ENCODE measurements around the gene DNAJC8. TPM values are rescaled to one million over a fixed set of nuclear protein-coding genes. Genes with fewer than 3 reads are reported as not detected.

DNAJC8 gene
- total RNA-seq, 3 donors from 2014 or later (not counting 1 experiment from before 2014, with no cell fraction given) = 85.3 to 85.9 (median 85.4) TPM

GRCh38 chr1:28156821-28157220 lies 76.0 kb downstream of the DNAJC8 start:
- intact Hi-C loops (cut with micrococcal nuclease) = no loop called here
- ATAC-seq (peak in 1 of 3 donors; percentile 46), DNase-seq (no peak)
- no peak overlapping the region for H3K4me3 ChIP-seq (ENCODE audit: low read length)
- Mint-ChIP-seq H3K27me3 (ENCODE audit: low read depth in 2 of 2) (peaks cover 0 to 2% of the 10 kb centered on the region in 2 donors), H3K36me3 (no peaks in the 10 kb centered on the region), H3K4me1 (peaks cover 0 to 21% of the 10 kb centered on the region in 2 donors), H3K4me3 (no peak overlapping the region), H3K27ac (no peak overlapping the region), H3K9me3 (no peaks in the 10 kb centered on the region)
- TF ChIP-seq CTCF (IDR thresholded peaks at IDR 0.05) = no peak
- no peaks in the 10 kb centered on the region for H3K27me3 ChIP-seq (ENCODE audit: control insufficient read depth, insufficient read depth, low read length)
- H3K4me1 ChIP-seq (ENCODE audit: control insufficient read depth, insufficient read depth, low read length) = peaks cover 12% of the 10 kb centered on the region
- no peak overlapping the region for H3K27ac ChIP-seq (ENCODE audit: low read length)
- H3K9me3 ChIP-seq (ENCODE audit: control insufficient read depth, insufficient read depth, low read length) = no peaks in the 10 kb centered on the region
- 78% methylated on average over 4 of the region's 4 CpGs for WGBS (ENCODE audit: insufficient coverage)
- no peaks in the 10 kb centered on the region for H3K36me3 ChIP-seq (ENCODE audit: control insufficient read depth, insufficient read depth, low read length)

GRCh38 chr1:28155628-28156027 lies 77.2 kb downstream of the DNAJC8 start:
- no peaks in the 10 kb centered on the region for H3K36me3 ChIP-seq (ENCODE audit: control insufficient read depth, insufficient read depth, low read length)
- intact Hi-C loops (cut with micrococcal nuclease) = no loop called here
- Mint-ChIP-seq H3K9me3 (no peaks in the 10 kb centered on the region), H3K27me3 (ENCODE audit: low read depth in 2 of 2) (peaks cover 0 to 2% of the 10 kb centered on the region in 2 donors), H3K27ac (no peak overlapping the region), H3K4me3 (no peak overlapping the region), H3K36me3 (no peaks in the 10 kb centered on the region), H3K4me1 (peaks cover 0 to 15% of the 10 kb centered on the region in 2 donors)
- H3K4me3 ChIP-seq (ENCODE audit: low read length) = no peak overlapping the region
- WGBS (ENCODE audit: insufficient coverage) = 97% methylated on average over 4 of the region's 4 CpGs
- no peaks in the 10 kb centered on the region for H3K9me3 ChIP-seq (ENCODE audit: control insufficient read depth, insufficient read depth, low read length)
- DNase-seq (no peak), ATAC-seq (no peak)
- peaks cover 11% of the 10 kb centered on the region for H3K4me1 ChIP-seq (ENCODE audit: control insufficient read depth, insufficient read depth, low read length)
- H3K27ac ChIP-seq (ENCODE audit: low read length) = no peak overlapping the region
- TF ChIP-seq CTCF (IDR thresholded peaks at IDR 0.05) = no peak
- H3K27me3 ChIP-seq (ENCODE audit: control insufficient read depth, insufficient read depth, low read length) = no peaks in the 10 kb centered on the region

- 93% methylated on average over 9 of the region's 9 CpGs for WGBS (ENCODE audit: insufficient coverage)
- Mint-ChIP-seq H3K27me3 (ENCODE audit: low read depth in 2 of 2) (peaks cover 0 to 2% of the 10 kb centered on the region in 2 donors), H3K36me3 (no peaks in the 10 kb centered on the region), H3K4me3 (no peak overlapping the region), H3K9me3 (no peaks in the 10 kb centered on the region), H3K4me1 (peaks cover 0 to 13% of the 10 kb centered on the region in 2 donors), H3K27ac (no peak overlapping the region)
- Histone ChIP-seq H3K27me3 (ENCODE audit: control insufficient read depth, insufficient read depth, low read length) (no peaks in the 10 kb centered on the region), H3K4me1 (ENCODE audit: control insufficient read depth, insufficient read depth, low read length) (peaks cover 9% of the 10 kb centered on the region), H3K9me3 (ENCODE audit: control insufficient read depth, insufficient read depth, low read length) (no peaks in the 10 kb centered on the region), H3K36me3 (ENCODE audit: control insufficient read depth, insufficient read depth, low read length) (no peaks in the 10 kb centered on the region), H3K27ac (ENCODE audit: low read length) (no peak overlapping the region), H3K4me3 (ENCODE audit: low read length) (no peak overlapping the region)
- intact Hi-C loops (cut with micrococcal nuclease) = no loop called here
- TF ChIP-seq CTCF (IDR thresholded peaks at IDR 0.05) = no peak
- ATAC-seq = no peak
- DNase-seq = no peak
Observed at GRCh38 chr1:28154078-28154594, 78.7 kb downstream of the DNAJC8 start.

Other genes with a start within 250 kb of the DNAJC8 start
- 10 to 100 TPM; 17.7 to 25.2 (median 19.1) TPM for gene EYA3, start 144.4 kb downstream of the DNAJC8 start, total RNA-seq
- gene PTAFR, start 56.3 kb downstream of the DNAJC8 start, total RNA-seq = 1 to 10 TPM; 1.2 to 6.4 (median 1.5) TPM
- gene ATP5IF1, start 3.1 kb upstream of the DNAJC8 start, total RNA-seq = 100 to 1,000 TPM in 1 of 3 donors, 10 to 100 TPM in 2; 81.1 to 101 (median 91.1) TPM
- 10 to 100 TPM; 21.0 to 30.3 (median 27.1) TPM for gene SESN2, start 26.5 kb upstream of the DNAJC8 start, total RNA-seq
- gene MED18, start 96.0 kb upstream of the DNAJC8 start, total RNA-seq = 10 to 100 TPM in 1 of 3 donors, 1 to 10 TPM in 2; 6.6 to 10.2 (median 8.9) TPM
- gene PHACTR4, start 136.7 kb upstream of the DNAJC8 start, total RNA-seq = 10 to 100 TPM; 35.2 to 50.9 (median 44.2) TPM

Measured in natural killer cell (primary cell).